Panc1 (cell line): ENCODE data around the gene COPS8. TPM values are rescaled to one million over a fixed set of nuclear protein-coding genes. Genes with fewer than 3 reads are reported as not detected.

Experiments
- ATAC-seq: fragments of 200-7000 bp; cut with Tn5 transposase; 2 replicates; pipeline ENCODE4 v1.9.1; 2020; ENCODE audit warnings: mild to moderate bottlenecking, moderate library complexity
- BruUV-seq: library from RNA; stranded (reverse); fragments of 400-500 nt; replicated peaks from 2 replicates; lab custom pipeline; 2021; lab: Mats Ljungman, UMichigan
- CTCF ChIA-PET: fragments of 300-600 bp; sonication (Branson Sonifier 250); formaldehyde crosslinking; loops from one replicate; lab custom pipeline; 2022; ENCODE audit warnings: antibody characterized with exemption; lab: Charles Lee
- POLR2A ChIA-PET: fragments of 300-600 bp; sonication (Branson Sonifier 250); formaldehyde crosslinking; loops from one replicate; lab custom pipeline; 2022; ENCODE audit warnings: antibody characterized with exemption; lab: Charles Lee
- DNase-seq: peaks from one replicate; pipeline ENCODE4 v3.0.0-alpha.2; 2010; ENCODE audit warnings: low read depth, low spot score
- H3K27ac ChIP-seq: 2 replicates; pipeline ENCODE4 v1.5.1; 2011; ENCODE audit warnings: mild to moderate bottlenecking, low read length, inconsistent platforms
- H3K27me3 ChIP-seq: fragments of 200-500 bp; sonication (Bioruptor generic); 2 replicates; pipeline ENCODE4 v1.6.0; 2014; ENCODE audit warnings: low read length, inconsistent platforms; ENCODE audit not compliant: control insufficient read depth, insufficient read depth
- H3K36me3 ChIP-seq: fragments of 200-500 bp; sonication (Bioruptor generic); 2 replicates; pipeline ENCODE4 v1.5.1; 2014; ENCODE audit warnings: inconsistent platforms, mild to moderate bottlenecking, low read length, moderate library complexity; ENCODE audit not compliant: control insufficient read depth, insufficient read depth
- H3K4me1 ChIP-seq: 2 replicates; pipeline ENCODE4 v1.5.1; 2011; ENCODE audit warnings: inconsistent platforms, mild to moderate bottlenecking, low read length, moderate library complexity; ENCODE audit not compliant: control insufficient read depth, insufficient read depth
- H3K4me3 ChIP-seq, 2 experiments: 2 replicates each; pipeline ENCODE4 v1.5.1; 2011 to 2012; ENCODE audit warnings: low read depth in 2 of 2, low read length in 2 of 2, mild to moderate bottlenecking in 2 of 2, inconsistent platforms in 1 of 2, moderate library complexity in 1 of 2
- H3K9me3 ChIP-seq: fragments of 200-500 bp; sonication (Bioruptor generic); 2 replicates; pipeline ENCODE4 v1.5.1; 2014; ENCODE audit warnings: low read depth, mild to moderate bottlenecking, inconsistent platforms, low read length, moderate library complexity; ENCODE audit not compliant: control insufficient read depth, insufficient read depth
- POLR2AphosphoS5 ChIP-seq: IDR thresholded peaks from 2 replicates; pipeline ENCODE4 v1.6.1; 2012; ENCODE audit warnings: mild to moderate bottlenecking, low read depth, low read length, moderate library complexity
- SIN3A ChIP-seq: IDR thresholded peaks from 2 replicates; pipeline ENCODE4 v1.6.1; 2012; ENCODE audit warnings: low read depth, mild to moderate bottlenecking, low read length, moderate library complexity, borderline replicate concordance; ENCODE audit not compliant: insufficient read depth
- TCF7L2 ChIP-seq: IDR thresholded peaks from 2 replicates; pipeline ENCODE4 v1.6.1; 2011; ENCODE audit warnings: mild to moderate bottlenecking, low read depth, low read length, inconsistent platforms
- in situ Hi-C: cut with HindIII; loops from 2 replicates; pipeline ENCODE4 v1.10.0; 2016; ENCODE audit warnings: low sequenced_read_pairs, low pct_unique_long_range_greater_than_20kb
- intact Hi-C: fragments of 100-400 bp; cut with micrococcal nuclease; formaldehyde crosslinking; loops from one replicate; pipeline ENCODE4 v1.10.0; 2022; ENCODE audit not compliant: unreplicated experiment
- total RNA-seq: library from RNA; stranded (reverse); gene quantifications from one replicate; pipeline ENCODE4 v1.2.1, GENCODE V29; 2021; ENCODE audit not compliant: unreplicated experiment
- TF ChIP-seq, protein P1 (sequence below), 2 experiments: IDR thresholded peaks; 2 replicates each; pipeline ENCODE4 v1.6.1; 2011 to 2012; ENCODE audit warnings: low read depth in 2 of 2, control low read depth in 1 of 2, low read length in 1 of 2, mild to moderate bottlenecking in 1 of 2, moderate library complexity in 1 of 2; ENCODE audit not compliant: insufficient read depth in 1 of 2
- TF ChIP-seq, protein P2 (sequence below): fragments of 450-650 bp; IDR thresholded peaks from 2 replicates; pipeline ENCODE4 v1.5.1; 2017; ENCODE audit warnings: mild to moderate bottlenecking

COPS8 gene
- total RNA-seq, 1 experiment from 2014 or later = 57.9 TPM

DNA sequence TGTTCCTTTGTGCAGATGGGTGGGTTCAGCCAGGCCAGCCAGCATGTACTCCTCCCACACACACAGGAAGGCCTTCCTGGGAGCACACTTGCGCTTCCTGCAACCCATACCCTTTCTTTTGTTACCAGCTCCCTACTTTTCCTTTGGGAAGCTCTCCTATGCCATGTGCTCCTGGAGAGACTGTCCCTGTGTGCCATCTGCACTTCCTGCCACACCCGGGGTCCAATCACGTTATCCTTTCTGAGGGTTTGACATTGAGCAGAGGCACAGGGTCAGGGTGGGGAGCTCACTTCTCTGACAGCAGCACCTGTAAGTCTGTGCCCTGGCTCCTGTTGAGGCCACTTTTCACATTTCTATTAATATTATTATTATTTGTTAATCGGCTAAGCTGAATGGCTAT, 62.9 kb downstream of the COPS8 start:
- BruUV-seq = no TSS peak
- Histone ChIP-seq H3K9me3 (peaks cover 32% of the 10 kb centered on the region; the same call in 1 of the 2 replicates), H3K36me3 (no peaks in the 10 kb centered on the region), H3K4me1 (no peaks in the 10 kb centered on the region), H3K27ac (no peak overlapping the region), H3K27me3 (no peaks in the 10 kb centered on the region), H3K4me3 (no peak overlapping the region)
- ChIA-PET POLR2A (no interaction called here), CTCF (no interaction called here)
- TF ChIP-seq SIN3A = no peak
- no peak for TF ChIP-seq POLR2AphosphoS5
- TF ChIP-seq TCF7L2 = no peak
- TF ChIP-seq, protein P1, sequence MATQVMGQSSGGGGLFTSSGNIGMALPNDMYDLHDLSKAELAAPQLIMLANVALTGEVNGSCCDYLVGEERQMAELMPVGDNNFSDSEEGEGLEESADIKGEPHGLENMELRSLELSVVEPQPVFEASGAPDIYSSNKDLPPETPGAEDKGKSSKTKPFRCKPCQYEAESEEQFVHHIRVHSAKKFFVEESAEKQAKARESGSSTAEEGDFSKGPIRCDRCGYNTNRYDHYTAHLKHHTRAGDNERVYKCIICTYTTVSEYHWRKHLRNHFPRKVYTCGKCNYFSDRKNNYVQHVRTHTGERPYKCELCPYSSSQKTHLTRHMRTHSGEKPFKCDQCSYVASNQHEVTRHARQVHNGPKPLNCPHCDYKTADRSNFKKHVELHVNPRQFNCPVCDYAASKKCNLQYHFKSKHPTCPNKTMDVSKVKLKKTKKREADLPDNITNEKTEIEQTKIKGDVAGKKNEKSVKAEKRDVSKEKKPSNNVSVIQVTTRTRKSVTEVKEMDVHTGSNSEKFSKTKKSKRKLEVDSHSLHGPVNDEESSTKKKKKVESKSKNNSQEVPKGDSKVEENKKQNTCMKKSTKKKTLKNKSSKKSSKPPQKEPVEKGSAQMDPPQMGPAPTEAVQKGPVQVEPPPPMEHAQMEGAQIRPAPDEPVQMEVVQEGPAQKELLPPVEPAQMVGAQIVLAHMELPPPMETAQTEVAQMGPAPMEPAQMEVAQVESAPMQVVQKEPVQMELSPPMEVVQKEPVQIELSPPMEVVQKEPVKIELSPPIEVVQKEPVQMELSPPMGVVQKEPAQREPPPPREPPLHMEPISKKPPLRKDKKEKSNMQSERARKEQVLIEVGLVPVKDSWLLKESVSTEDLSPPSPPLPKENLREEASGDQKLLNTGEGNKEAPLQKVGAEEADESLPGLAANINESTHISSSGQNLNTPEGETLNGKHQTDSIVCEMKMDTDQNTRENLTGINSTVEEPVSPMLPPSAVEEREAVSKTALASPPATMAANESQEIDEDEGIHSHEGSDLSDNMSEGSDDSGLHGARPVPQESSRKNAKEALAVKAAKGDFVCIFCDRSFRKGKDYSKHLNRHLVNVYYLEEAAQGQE (IDR thresholded peaks at IDR 0.05; ENCODE audit: insufficient read depth in 1 of 2, low read depth in 2 of 2, low read length in 1 of 2) = no peak
- TF ChIP-seq, protein P2, sequence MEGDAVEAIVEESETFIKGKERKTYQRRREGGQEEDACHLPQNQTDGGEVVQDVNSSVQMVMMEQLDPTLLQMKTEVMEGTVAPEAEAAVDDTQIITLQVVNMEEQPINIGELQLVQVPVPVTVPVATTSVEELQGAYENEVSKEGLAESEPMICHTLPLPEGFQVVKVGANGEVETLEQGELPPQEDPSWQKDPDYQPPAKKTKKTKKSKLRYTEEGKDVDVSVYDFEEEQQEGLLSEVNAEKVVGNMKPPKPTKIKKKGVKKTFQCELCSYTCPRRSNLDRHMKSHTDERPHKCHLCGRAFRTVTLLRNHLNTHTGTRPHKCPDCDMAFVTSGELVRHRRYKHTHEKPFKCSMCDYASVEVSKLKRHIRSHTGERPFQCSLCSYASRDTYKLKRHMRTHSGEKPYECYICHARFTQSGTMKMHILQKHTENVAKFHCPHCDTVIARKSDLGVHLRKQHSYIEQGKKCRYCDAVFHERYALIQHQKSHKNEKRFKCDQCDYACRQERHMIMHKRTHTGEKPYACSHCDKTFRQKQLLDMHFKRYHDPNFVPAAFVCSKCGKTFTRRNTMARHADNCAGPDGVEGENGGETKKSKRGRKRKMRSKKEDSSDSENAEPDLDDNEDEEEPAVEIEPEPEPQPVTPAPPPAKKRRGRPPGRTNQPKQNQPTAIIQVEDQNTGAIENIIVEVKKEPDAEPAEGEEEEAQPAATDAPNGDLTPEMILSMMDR = no peak
- DNase-seq (no peak), ATAC-seq (no peak)
- intact Hi-C loops = no loop called here
- in situ Hi-C loops = no loop called here

DNA sequence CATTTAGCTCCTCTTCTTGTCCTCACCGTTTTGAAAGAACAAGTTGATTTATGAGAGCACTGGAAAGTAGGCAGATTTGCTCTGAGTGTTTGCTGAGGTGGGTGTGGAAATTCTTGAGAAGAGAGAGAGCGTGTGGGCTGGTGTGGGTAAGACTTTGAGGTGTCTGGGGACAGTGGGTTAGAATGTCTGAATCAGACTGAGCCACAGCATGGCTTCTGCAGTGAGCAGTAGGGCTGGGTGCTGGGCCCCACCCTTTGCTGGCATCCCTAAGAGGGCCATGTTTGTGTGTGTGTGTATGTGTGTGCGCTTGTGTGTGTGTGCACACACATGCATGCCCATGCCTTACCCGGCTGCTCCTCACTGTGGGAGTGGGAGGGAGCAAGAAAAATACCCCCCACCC, 63.7 kb downstream of the COPS8 start:
- H3K36me3 ChIP-seq = no peaks in the 10 kb centered on the region
- H3K4me1 ChIP-seq = no peaks in the 10 kb centered on the region
- H3K27ac ChIP-seq = no peak overlapping the region
- no TSS peak for BruUV-seq
- ChIA-PET POLR2A (no interaction called here), CTCF (no interaction called here)
- H3K9me3 ChIP-seq = peaks cover 32% of the 10 kb centered on the region; the same call in 1 of the 2 replicates
- H3K4me3 ChIP-seq = no peak overlapping the region
- ATAC-seq = no peak
- TF ChIP-seq, protein P2 = no peak
- TF ChIP-seq TCF7L2 = no peak
- TF ChIP-seq, protein P1 (IDR thresholded peaks at IDR 0.05; ENCODE audit: insufficient read depth in 1 of 2, low read depth in 2 of 2, low read length in 1 of 2) = no peak
- no peak for TF ChIP-seq POLR2AphosphoS5
- TF ChIP-seq SIN3A = no peak
- no peak for DNase-seq
- in situ Hi-C loops (no loop called here), intact Hi-C loops (no loop called here)
- no peaks in the 10 kb centered on the region for H3K27me3 ChIP-seq
